GM13977 (cell line): Measurements from ENCODE around the gene TEF.

Experiments
- DNase-seq: peaks from one replicate; pipeline ENCODE4 v3.0.0; 2012; ENCODE audit warnings: low spot score
- CTCF ChIP-seq: IDR thresholded peaks from 2 replicates; pipeline ENCODE4 v1.5.1; 2012; ENCODE audit warnings: mild to moderate bottlenecking, control low read depth; ENCODE audit not compliant: insufficient read depth; ENCODE audit errors: extremely low read depth, missing control alignments
- in situ Hi-C: fragments of 300-500 bp; cut with MboI; formaldehyde crosslinking; loops from one replicate; pipeline ENCODE4 v1.12.0; 2022; ENCODE audit warnings: low sequenced_read_pairs, low pct_unique_long_range_greater_than_20kb, mixed read lengths, inconsistent platforms; ENCODE audit not compliant: unreplicated experiment

TEF gene

GRCh38 chr22:41403532-41404318 is 22.0 kb downstream of the TEF start:
- DNase-seq: peak; percentile 94
- in situ Hi-C loops: loop anchor here (10.0 kb wide), 1 partner anchor 111 kb away; no protein-coding TSS in a partner anchor
- peak; percentile 95 for TF ChIP-seq CTCF

GRCh38 chr22:41405588-41405987 is 23.8 kb downstream of the TEF start:
- in situ Hi-C loops: loop anchor here (10.0 kb wide), 1 partner anchor 109 kb away; no protein-coding TSS in a partner anchor
- no peak for TF ChIP-seq CTCF
- peak; percentile 43 for DNase-seq

- DNase-seq: no peak
- in situ Hi-C loops: loop anchor here (10.0 kb wide), 1 partner anchor 108 kb away; no protein-coding TSS in a partner anchor
These were observed 24.7 kb downstream of the TEF start for GRCh38 chr22:41406410-41406809.

GRCh38 chr22:41407433-41407832 is 25.7 kb downstream of the TEF start:
- in situ Hi-C loops: loop anchor here (10.0 kb wide), 1 partner anchor 107 kb away; no protein-coding TSS in a partner anchor
- no peak for DNase-seq
- TF ChIP-seq CTCF: no peak

More at GRCh38 chr22:41406410-41406809, 24.7 kb downstream of the TEF start:
- no peak for TF ChIP-seq CTCF

- no peak for DNase-seq
- in situ Hi-C loops: loop anchor here (10.0 kb wide), 1 partner anchor 106 kb away; no protein-coding TSS in a partner anchor
- no peak for TF ChIP-seq CTCF
These were observed 26.9 kb downstream of the TEF start for GRCh38 chr22:41408665-41409064.

GRCh38 chr22:41410311-41410751 is 28.6 kb downstream of the TEF start:
- no peak for DNase-seq
- no peak for TF ChIP-seq CTCF
- in situ Hi-C loops: no loop called here
